DND-41 (cell line): Measurements from ENCODE around the gene SFXN5.
A peak's percentile ranks its signal among the peaks of the same experiment; 100 is the strongest.

Source experiments
- ATAC-seq: fragments of 200-7000 bp; cut with Tn5 transposase; 3 replicates; pipeline ENCODE4 v1.9.1; 2021; ENCODE audit warnings: low read depth; ENCODE audit not compliant: insufficient read depth
- DNase-seq: peaks from one replicate; pipeline ENCODE4 v3.0.0-alpha.2; 2020
- H2AFZ ChIP-seq: 2 replicates; pipeline ENCODE4 v1.6.0; 2012; ENCODE audit warnings: low read depth, low read length
- H3K27ac ChIP-seq: 2 replicates; pipeline ENCODE4 v1.5.1; 2012; ENCODE audit warnings: low read length, inconsistent platforms
- H3K27me3 ChIP-seq: fragments of 200-600 bp; sonication (generic); 2 replicates; pipeline ENCODE4 v1.6.0; 2012; ENCODE audit warnings: low read length, mild to moderate bottlenecking, inconsistent platforms; ENCODE audit not compliant: insufficient read depth, poor library complexity
- H3K36me3 ChIP-seq: 2 replicates; pipeline ENCODE4 v1.5.1; 2012; ENCODE audit warnings: low read length, inconsistent platforms; ENCODE audit not compliant: insufficient read depth
- H3K4me1 ChIP-seq: 2 replicates; pipeline ENCODE4 v1.5.1; 2012; ENCODE audit warnings: mild to moderate bottlenecking, low read length; ENCODE audit not compliant: insufficient read depth
- H3K4me2 ChIP-seq: 2 replicates; pipeline ENCODE4 v1.6.0; 2012; ENCODE audit warnings: mild to moderate bottlenecking, moderate library complexity, low read length, inconsistent platforms; ENCODE audit not compliant: insufficient read depth
- H3K4me3 ChIP-seq, 2 experiments: fragments of 200-600 bp in 1 of 2; shearing (Covaris generic) in 1 of 2; 2 replicates each; pipeline ENCODE4 v1.5.1; 2012 to 2016; ENCODE audit warnings: inconsistent platforms in 2 of 2, low read length in 2 of 2, mild to moderate bottlenecking in 2 of 2, low read depth in 1 of 2, moderate library complexity in 1 of 2
- H3K79me2 ChIP-seq: 2 replicates; pipeline ENCODE4 v1.6.0; 2012; ENCODE audit warnings: low read length, inconsistent platforms; ENCODE audit not compliant: insufficient read depth
- H3K9ac ChIP-seq: 2 replicates; pipeline ENCODE4 v1.6.0; 2012; ENCODE audit warnings: low read depth, mild to moderate bottlenecking, inconsistent platforms, low read length, moderate library complexity
- H3K9me3 ChIP-seq: 2 replicates; pipeline ENCODE4 v1.5.1; 2012; ENCODE audit warnings: low read length, moderate library complexity, mild to moderate bottlenecking, inconsistent platforms; ENCODE audit not compliant: insufficient read depth, severe bottlenecking
- H4K20me1 ChIP-seq: 2 replicates; pipeline ENCODE4 v1.6.0; 2012; ENCODE audit warnings: low read length; ENCODE audit not compliant: insufficient read depth
- EZH2 ChIP-seq: IDR thresholded peaks from 3 replicates; pipeline ENCODE4 v1.6.1; 2012; ENCODE audit warnings: borderline replicate concordance, low read depth, mild to moderate bottlenecking, moderate library complexity, low read length, inconsistent platforms; ENCODE audit not compliant: severe bottlenecking
- TF ChIP-seq, protein P1 (sequence below): IDR thresholded peaks from 2 replicates; pipeline ENCODE4 v1.5.1; 2012; ENCODE audit warnings: borderline replicate concordance, low read length, moderate library complexity, mild to moderate bottlenecking; ENCODE audit not compliant: poor library complexity, severe bottlenecking; ENCODE audit errors: extremely low read depth

SFXN5 gene

GRCh38 chr2:72934683-72935610 is 136.6 kb downstream of the SFXN5 start:
- Histone ChIP-seq H3K9me3 (no peaks in the 10 kb centered on the region), H3K4me3 (no peak overlapping the region), H3K4me2 (no peak overlapping the region), H3K4me1 (no peaks in the 10 kb centered on the region), H3K9ac (no peak overlapping the region), H3K27ac (no peak overlapping the region), H2AFZ (no peak overlapping the region), H3K36me3 (no peaks in the 10 kb centered on the region), H3K27me3 (no peaks in the 10 kb centered on the region), H3K79me2 (no peaks in the 10 kb centered on the region), H4K20me1 (peaks cover 3% of the 10 kb centered on the region)
- DNase-seq (no peak), ATAC-seq (no peak)
- no peak for TF ChIP-seq EZH2
- TF ChIP-seq, protein P1, sequence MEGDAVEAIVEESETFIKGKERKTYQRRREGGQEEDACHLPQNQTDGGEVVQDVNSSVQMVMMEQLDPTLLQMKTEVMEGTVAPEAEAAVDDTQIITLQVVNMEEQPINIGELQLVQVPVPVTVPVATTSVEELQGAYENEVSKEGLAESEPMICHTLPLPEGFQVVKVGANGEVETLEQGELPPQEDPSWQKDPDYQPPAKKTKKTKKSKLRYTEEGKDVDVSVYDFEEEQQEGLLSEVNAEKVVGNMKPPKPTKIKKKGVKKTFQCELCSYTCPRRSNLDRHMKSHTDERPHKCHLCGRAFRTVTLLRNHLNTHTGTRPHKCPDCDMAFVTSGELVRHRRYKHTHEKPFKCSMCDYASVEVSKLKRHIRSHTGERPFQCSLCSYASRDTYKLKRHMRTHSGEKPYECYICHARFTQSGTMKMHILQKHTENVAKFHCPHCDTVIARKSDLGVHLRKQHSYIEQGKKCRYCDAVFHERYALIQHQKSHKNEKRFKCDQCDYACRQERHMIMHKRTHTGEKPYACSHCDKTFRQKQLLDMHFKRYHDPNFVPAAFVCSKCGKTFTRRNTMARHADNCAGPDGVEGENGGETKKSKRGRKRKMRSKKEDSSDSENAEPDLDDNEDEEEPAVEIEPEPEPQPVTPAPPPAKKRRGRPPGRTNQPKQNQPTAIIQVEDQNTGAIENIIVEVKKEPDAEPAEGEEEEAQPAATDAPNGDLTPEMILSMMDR = peak; percentile 20

DNA sequence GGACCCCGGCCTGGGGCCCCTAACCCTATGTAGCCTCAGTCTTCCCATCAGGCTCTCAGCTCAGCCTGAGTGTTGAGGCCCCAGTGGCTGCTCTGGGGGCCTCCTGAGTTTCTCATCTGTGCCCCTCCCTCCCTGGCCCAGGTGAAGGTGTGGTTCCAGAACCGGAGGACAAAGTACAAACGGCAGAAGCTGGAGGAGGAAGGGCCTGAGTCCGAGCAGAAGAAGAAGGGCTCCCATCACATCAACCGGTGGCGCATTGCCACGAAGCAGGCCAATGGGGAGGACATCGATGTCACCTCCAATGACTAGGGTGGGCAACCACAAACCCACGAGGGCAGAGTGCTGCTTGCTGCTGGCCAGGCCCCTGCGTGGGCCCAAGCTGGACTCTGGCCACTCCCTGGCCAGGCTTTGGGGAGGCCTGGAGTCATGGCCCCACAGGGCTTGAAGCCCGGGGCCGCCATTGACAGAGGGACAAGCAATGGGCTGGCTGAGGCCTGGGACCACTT is 137.8 kb downstream of the SFXN5 start:
- Histone ChIP-seq H3K9me3 (no peaks in the 10 kb centered on the region), H3K79me2 (no peaks in the 10 kb centered on the region), H3K4me3 (no peak overlapping the region), H3K4me1 (no peaks in the 10 kb centered on the region), H3K27ac (no peak overlapping the region), H4K20me1 (peaks cover 3% of the 10 kb centered on the region), H3K36me3 (no peaks in the 10 kb centered on the region), H2AFZ (no peak overlapping the region), H3K4me2 (no peak overlapping the region), H3K27me3 (peaks cover 3% of the 10 kb centered on the region), H3K9ac (no peak overlapping the region)
- no peak for ATAC-seq
- TF ChIP-seq EZH2 = no peak
- TF ChIP-seq, protein P1 = no peak
- DNase-seq = no peak

DNA sequence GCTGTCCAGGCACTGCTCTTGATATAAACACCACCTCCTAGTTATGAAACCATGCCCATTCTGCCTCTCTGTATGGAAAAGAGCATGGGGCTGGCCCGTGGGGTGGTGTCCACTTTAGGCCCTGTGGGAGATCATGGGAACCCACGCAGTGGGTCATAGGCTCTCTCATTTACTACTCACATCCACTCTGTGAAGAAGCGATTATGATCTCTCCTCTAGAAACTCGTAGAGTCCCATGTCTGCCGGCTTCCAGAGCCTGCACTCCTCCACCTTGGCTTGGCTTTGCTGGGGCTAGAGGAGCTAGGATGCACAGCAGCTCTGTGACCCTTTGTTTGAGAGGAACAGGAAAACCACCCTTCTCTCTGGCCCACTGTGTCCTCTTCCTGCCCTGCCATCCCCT is 138.3 kb downstream of the SFXN5 start:
- TF ChIP-seq, protein P1 = no peak
- TF ChIP-seq EZH2 = no peak
- Histone ChIP-seq H3K4me3 (no peak overlapping the region), H3K79me2 (no peaks in the 10 kb centered on the region), H3K4me1 (no peaks in the 10 kb centered on the region), H3K27me3 (peaks cover 3% of the 10 kb centered on the region), H3K27ac (no peak overlapping the region), H3K36me3 (no peaks in the 10 kb centered on the region), H3K4me2 (no peak overlapping the region), H3K9me3 (no peaks in the 10 kb centered on the region), H2AFZ (no peak overlapping the region), H3K9ac (no peak overlapping the region), H4K20me1 (peaks cover 3% of the 10 kb centered on the region)
- no peak for DNase-seq
- ATAC-seq = no peak

- H3K4me1 ChIP-seq = no peaks in the 10 kb centered on the region
- peaks cover 3% of the 10 kb centered on the region for H4K20me1 ChIP-seq
- no peaks in the 10 kb centered on the region for H3K79me2 ChIP-seq
- H2AFZ ChIP-seq = no peak overlapping the region
- no peak overlapping the region for H3K4me3 ChIP-seq
- no peaks in the 10 kb centered on the region for H3K9me3 ChIP-seq
- no peak overlapping the region for H3K27ac ChIP-seq
- DNase-seq (no peak), ATAC-seq (no peak)
- H3K36me3 ChIP-seq = no peaks in the 10 kb centered on the region
- peaks cover 3% of the 10 kb centered on the region for H3K27me3 ChIP-seq
- H3K9ac ChIP-seq = no peak overlapping the region
- TF ChIP-seq, protein P1 = no peak
- no peak for TF ChIP-seq EZH2
- no peak overlapping the region for H3K4me2 ChIP-seq
Observed at GRCh38 chr2:72932805-72933204, 138.7 kb downstream of the SFXN5 start.
